NOMO-1 (cell line): ENCODE results near the gene KLK15.
A peak's percentile ranks its signal among the peaks of the same experiment; 100 is the strongest.
"Not testable (repeated sequence)": the region's sequence is repeated elsewhere in the genome, so short reads cannot be mapped to it uniquely, and the experiment has no call there.

Experiments
- DNase-seq, 2 experiments: peaks; one replicate each; lab custom pipeline; 2025; ENCODE audit not compliant: unreplicated experiment in 2 of 2; lab: John Stamatoyannopoulos, UW

Gene KLK15

DNA sequence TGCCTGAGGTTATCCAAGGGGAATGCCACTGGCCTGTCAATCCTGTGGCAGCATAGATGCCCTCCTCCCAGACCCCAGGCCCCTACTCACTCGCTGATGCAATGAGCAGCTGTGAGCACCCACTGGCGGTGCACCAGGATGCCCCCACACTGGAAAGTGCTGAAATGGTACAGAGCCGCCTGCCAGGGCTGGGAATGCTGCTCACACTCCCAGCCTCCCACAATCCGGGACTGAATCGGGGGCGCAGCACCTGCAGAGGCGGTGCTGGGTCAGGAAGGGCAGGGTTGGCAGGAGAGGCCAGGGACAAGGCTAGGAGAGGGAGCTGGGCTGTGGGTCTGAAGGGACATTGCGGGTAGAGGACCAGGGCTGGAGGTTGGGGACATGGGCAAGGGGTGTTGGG lies 11.8 kb downstream of the KLK15 start:
- no peak for DNase-seq

GRCh38 chr19:50821248-50821612 lies 12.1 kb downstream of the KLK15 start:
- DNase-seq, result no peak

DNA sequence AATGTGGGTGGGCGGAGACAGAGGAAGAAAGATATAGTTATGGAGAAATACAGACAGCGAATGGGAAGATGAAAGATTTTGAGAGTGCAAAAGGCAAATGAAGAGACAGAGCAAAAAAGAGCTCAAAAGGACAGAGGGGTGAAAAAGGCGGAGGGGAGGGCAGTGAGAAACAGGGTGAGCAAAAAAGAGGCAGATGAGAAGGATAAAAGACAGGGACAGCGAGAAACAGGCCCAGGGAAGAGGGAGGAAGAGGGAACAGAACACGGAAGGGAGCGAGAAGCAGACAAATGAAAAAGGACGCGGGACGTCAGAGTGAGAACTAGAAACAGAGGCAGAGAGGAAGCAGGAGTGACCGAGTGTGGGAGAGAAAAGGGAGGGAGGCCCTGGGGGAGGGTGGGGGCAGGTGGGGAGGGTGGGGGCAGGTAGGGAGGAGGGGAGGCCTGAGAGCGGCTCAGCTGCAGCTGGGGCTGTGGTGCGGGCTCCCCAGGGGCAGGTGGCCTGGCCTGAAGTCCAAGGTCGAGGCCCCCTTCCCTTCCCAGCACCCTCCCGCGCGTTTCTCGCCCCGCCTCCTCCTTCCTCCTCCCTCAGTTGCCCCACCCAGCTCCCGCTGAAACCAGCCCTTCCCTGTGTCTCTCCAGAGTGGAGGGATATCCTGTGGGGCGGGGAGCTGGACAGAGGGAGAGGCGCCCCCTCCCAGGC lies 12.7 kb downstream of the KLK15 start:
- DNase-seq, result no peak

DNA sequence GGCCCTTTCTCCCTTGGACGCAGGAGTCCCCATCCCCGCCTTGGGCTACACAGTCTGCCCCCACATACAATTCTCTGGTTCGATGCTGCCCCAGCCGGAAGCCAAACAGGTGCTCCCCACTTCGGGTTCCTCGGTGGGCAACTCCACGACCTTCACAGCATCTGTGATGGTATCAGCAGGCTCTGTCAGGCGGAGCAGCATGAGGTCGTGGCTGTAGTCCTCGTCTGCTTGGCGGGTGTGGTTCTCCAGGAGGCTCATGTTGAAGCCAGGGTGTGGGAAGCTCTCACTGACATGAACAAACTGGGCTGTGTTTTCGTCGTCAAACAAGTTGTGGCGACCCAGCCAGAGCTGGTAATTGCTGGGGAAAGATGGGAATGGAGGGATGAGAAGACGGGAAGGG lies 13.3 kb downstream of the KLK15 start:
- DNase-seq, result no peak

- no peak for DNase-seq
Measured at GRCh38 chr19:50819636-50820035, 13.7 kb downstream of the KLK15 start.

GRCh38 chr19:50818859-50819472 lies 14.4 kb downstream of the KLK15 start:
- no peak for DNase-seq

DNA sequence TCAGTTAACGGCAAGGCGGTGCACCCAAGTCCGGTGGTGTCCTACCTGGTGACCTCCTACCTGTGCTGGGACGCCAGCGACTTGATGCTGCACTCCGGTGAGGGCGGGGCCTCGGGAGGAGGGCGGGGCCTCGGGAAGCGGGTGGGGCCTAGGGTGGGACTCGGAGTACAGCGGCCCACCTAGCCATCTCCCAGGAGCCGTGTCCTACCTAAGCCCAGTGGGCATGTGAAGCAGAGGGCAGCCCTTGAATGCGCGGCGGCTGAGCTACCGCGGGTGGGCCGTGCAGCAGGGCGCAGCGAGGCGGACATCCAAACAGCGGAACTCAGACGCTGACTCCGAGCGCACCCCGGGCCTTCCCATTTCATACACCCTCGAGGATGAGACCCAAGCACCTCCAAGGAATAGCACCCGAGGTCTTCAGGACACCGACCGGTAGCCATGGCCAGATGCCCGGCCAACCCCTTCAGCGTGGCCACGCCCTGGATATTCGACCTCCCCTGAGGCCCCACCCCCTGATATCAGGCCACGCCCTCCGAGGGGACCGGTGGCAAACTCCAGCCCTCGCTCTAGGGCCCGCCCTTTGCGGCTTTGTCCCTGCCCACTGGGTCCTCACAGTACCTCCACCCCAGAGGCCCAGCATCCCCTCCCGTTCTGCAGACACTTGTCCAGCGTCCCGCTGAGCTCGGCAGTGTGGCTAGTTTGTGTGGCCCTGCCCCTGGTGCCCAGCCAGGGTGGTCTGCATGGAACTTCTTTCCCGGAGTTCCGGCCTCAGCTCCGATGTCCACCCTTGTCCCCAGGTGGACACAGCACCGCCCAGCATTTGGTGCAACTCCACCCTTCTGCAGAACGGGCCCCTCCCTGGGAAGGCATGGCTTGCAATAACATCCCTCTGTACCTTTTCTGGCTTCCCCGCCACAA lies 15.2 kb downstream of the KLK15 start:
- peak; percentile 67 to 69 for DNase-seq

GRCh38 chr19:50815439-50815838 lies 17.9 kb downstream of the KLK15 start:
- DNase-seq, result no peak

DNA sequence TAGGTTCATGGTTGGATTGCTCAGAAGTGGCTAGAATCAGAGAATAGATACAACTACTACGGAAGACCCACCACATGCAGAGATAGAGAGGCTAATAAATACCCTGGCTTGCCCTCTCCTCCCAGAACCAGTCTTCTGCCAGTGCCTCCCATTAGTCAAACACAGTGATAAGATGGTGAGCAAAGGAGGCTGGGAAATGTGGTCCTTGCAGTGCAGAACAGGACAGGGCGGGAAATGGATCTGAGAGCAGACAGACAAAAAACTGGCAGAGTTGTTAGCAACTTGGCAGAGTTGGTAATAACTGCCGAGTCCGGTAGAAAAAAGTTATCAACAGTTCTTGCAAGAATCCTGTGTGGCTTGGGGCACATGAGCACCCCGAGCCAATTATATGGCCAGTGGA lies 18.5 kb downstream of the KLK15 start:
- no peak for DNase-seq

- no peak for DNase-seq
Measured at GRCh38 chr19:50812474-50812873, 20.9 kb downstream of the KLK15 start.

DNA sequence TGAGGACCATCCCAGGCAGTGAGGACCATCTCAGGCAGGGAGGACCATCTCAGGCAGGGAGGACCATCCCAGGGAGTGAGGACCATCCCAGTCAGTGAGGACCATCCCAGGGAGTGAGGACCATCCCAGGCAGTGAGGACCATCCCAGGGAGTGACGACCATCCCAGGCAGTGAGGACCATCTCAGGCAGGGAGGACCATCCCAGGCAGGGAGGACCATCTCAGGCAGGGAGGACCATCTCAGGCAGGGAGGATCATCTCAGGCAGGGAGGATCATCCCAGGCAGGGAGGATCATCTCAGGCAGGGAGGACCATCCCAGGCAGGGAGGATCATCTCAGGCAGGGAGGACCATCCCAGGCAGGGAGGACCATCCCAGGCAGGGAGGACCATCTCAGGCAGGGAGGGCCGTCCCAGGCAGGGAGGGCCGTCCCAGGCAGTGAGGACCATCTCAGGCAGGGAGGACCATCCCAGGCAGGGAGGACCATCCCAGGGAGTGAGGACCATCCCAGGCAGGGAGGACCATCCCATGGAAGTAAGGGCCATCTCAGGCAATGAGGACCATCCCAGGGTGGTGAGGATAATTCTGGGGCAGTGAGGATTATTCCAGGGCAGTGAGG lies 21.6 kb downstream of the KLK15 start:
- DNase-seq, result not testable (repeated sequence)

GRCh38 chr19:50808856-50809255 lies 24.5 kb downstream of the KLK15 start:
- no peak for DNase-seq

DNA sequence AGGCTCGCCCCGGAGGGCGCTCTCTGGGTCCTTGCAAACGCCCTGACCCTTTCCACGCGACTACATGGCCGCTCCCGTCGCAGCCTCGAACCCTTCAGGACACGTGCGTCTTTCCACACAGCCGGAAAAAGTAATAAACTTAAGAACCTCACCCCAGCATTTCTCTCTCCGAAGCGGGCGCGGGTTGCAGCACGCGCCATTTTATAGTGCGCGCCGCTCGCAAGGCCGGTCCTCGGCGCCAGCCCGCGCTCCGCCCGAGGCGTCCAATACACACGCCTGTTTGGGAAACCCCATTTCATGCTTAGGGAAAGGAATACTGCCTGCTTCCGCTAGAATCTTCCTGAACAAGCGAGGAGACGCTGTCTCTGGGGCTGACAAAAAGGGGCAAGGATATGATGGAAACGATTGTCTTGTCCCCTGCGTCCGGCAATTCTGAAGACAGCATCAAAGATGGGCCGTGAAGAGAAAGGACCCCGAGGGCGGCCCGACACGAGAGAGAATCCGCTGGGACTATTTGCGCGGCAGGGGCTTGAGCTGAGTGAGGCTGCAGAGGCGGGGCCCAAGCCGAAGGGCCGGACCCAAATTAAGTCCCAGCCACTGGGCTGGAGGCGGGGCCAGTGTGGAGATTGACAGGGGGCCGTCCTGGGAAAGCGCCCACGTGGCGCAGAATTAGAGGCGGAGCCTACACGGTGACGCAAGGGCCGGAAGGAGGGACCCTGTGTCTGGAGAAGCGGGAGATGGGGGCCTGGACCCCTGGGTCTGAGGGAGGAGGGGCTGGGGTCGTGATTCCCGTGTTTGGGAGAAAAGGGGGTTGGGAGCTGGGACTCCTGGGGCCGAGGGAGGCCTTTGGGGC lies 28.7 kb downstream of the KLK15 start:
- peak; percentile 96 to 99 for DNase-seq

GRCh38 chr19:50803633-50804419 lies 29.5 kb downstream of the KLK15 start:
- peak in 1 of 2 experiments; percentile 36 for DNase-seq

- no peak for DNase-seq
Measured at GRCh38 chr19:50801107-50801506, 32.3 kb downstream of the KLK15 start.

GRCh38 chr19:50799547-50799851 lies 33.9 kb downstream of the KLK15 start:
- DNase-seq, result no peak

DNA sequence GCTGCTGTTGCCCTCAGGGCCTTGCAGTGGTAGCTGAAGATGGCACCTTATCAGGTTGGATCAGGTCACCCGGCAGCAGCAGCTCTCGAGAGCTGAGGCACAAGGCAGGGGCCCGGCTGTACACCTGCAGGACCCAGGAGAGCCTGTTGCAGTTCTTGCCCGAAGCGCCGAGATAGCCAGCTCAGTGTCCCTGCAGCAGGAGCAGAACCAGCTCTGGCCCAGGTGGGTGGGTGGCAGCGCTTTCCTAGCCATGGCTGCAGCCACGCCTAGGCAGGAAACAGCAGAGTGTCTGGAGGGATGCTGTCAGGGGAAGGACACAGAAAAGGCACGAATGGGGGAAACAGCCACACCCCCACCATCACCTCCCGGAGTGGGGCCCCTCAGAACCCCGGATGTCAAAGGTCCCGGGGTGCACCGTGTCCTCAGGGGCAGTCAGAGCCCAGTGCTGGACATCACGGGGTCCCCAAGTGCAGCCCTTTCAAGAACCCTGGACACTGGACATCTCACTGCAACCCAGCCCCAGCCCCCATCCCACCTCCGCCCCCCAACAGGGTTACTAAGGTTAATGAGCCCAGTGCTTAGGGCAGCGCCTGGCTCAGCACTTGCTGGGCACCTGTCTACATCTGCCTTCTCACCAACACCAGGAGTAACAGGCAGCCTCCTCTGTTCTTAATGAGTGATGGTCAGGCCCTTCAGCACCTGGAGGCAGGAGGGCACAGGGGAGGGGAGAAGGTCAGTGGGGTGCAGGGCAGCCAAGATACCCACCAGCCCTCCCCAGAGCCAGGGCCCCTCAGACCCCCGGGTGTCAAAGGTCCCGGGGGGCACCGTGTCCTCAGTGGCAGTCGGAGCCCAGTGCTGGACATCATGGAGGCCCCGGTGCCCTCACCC lies 34.5 kb downstream of the KLK15 start:
- no peak for DNase-seq

DNA sequence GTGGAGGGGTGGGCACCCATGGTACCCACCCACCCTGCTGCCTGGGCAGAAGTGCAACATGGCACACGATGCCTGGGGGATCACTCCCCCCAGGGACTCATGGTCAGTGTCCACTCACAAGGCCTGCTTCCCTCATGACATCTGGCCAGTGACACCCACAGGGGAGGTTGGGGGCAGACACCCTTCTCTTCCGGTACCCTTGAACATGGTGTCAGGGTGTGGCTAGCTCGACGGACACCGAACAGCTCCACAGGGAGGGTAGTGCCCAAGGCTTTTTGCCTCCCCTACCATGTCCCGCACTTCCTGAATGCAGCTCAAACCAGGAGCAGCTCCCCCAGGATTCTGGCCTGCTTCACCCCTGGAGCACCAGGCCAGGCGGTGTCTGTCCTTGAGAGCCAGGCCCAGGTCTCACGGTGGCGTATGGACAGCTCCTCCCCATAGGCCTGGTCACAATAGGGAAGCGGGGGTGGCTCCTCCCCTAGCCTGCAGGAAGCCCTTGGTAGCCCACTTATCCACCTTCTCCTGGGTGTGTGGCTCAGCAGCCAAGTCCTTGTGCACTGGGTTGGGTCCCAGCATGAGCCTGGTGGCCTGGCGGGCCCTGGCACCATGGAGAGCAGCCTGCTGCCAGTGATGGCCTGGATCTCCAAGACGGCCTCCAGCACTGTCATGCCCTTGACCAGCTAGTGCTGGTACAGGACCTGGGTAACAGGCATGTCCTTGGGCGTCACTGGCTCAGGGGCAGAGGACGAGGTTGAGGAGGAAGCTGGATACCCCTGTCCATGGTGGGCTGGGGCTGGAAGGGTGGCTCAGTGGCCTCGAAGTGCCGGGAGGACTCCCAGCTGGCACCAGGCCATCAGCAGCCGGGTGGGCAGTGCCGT lies 35.4 kb downstream of the KLK15 start:
- DNase-seq, result no peak
